Kidney (tissue), 14 donors: ENCODE measurements around the gene SIK3. TPM values are rescaled to one million over a fixed set of nuclear protein-coding genes. Genes with fewer than 3 reads are reported as not detected.

Experiments
- DNase-seq, 5 donors: peaks; one replicate each; pipeline ENCODE4 v3.0.0-alpha.2; 2013 to 2020
- FAIRE-seq: peaks from 2 replicates; lab custom pipeline; 2012; peaks lifted over from hg19 to GRCh38; lab: Jason Lieb, UNC
- H3K27ac ChIP-seq, 2 donors: one replicate each; pipeline ENCODE4 v1.7.0; 2013; ENCODE audit warnings: low read depth in 2 of 2, low read length in 2 of 2, inconsistent platforms in 1 of 2
- H3K27me3 ChIP-seq: one replicate; pipeline ENCODE4 v1.7.1; 2013; ENCODE audit warnings: low read length, inconsistent platforms; ENCODE audit not compliant: control insufficient read depth, insufficient read depth
- H3K36me3 ChIP-seq, 3 donors: one replicate each; pipeline versions ENCODE4 v1.7.0 to v1.7.1; 2013; ENCODE audit warnings: low read length in 3 of 3, control low read depth in 1 of 3, inconsistent platforms in 1 of 3; ENCODE audit not compliant: insufficient read depth in 3 of 3, control insufficient read depth in 2 of 3
- H3K4me1 ChIP-seq, 3 donors: one replicate each; pipeline versions ENCODE4 v1.7.0 to v1.7.1; 2013; ENCODE audit warnings: low read length in 3 of 3, inconsistent platforms in 1 of 3, low read depth in 1 of 3; ENCODE audit not compliant: control insufficient read depth in 2 of 3, insufficient read depth in 2 of 3
- H3K4me3 ChIP-seq, 3 donors: one replicate each; pipeline versions ENCODE4 v1.7.0 to v1.8.1; 2013; ENCODE audit warnings: low read length in 3 of 3, control low read depth in 1 of 3, inconsistent platforms in 1 of 3
- H3K9ac ChIP-seq, 3 donors: one replicate each; pipeline versions ENCODE4 v1.7.0 to v1.7.1; 2013; ENCODE audit warnings: low read length in 3 of 3, control low read depth in 1 of 3, inconsistent platforms in 1 of 3
- H3K9me3 ChIP-seq, 3 donors: one replicate each; pipeline versions ENCODE4 v1.7.0 to v1.7.1; 2013; ENCODE audit warnings: low read length in 3 of 3, control low read depth in 1 of 3, inconsistent platforms in 1 of 3; ENCODE audit not compliant: control insufficient read depth in 2 of 3, insufficient read depth in 1 of 3
- CTCF ChIP-seq: IDR thresholded peaks from 3 replicates; pipeline ENCODE4 v1.5.1; 2012; ENCODE audit warnings: mild to moderate bottlenecking, moderate library complexity, borderline replicate concordance; ENCODE audit not compliant: insufficient read depth; ENCODE audit errors: extremely low read depth
- intact Hi-C: fragments of 100-400 bp; cut with DNase I; formaldehyde crosslinking; loops from one replicate; pipeline ENCODE4 v1.11.1; 2022
- polyA plus RNA-seq: library from polyadenylated mRNA; stranded (reverse); fragments of 350-450 nt; fragmentation: Illumina TruSeq; extraction: RNeasy Lipid Tissue Mini Kit (QIAGEN cat#74804); gene quantifications from one replicate; pipeline ENCODE4 v1.2.3, GENCODE V29; 2014; ENCODE audit warnings: low read depth, low replicate concordance; ENCODE audit not compliant: insufficient read depth
- total RNA-seq: library from RNA; stranded (reverse); fragmentation: NEBNext Ultra II Directional; extraction: Animal tissue kit (Norgen Biotek cat#: 25700); gene quantifications from one replicate; pipeline ENCODE4 v1.2.1, GENCODE V29; 2021
- donor health status: control.
- donor health status: control.
- donor health status: control.
- donor health status: control.
- donor health status: control.
- donor health status: DM: yes; HTN: yes; CAD: no.
- donor health status: Normal renal cell carcinoma (clear cell type).

SIK3 gene
- total and polyA plus RNA-seq, 2 donors from 2014 or later: 12.3 to 50.7 TPM

- Histone ChIP-seq H3K4me1 (no peaks in the 10 kb centered on the region), H3K9me3 (no peaks in the 10 kb centered on the region), H3K27me3 (no peaks in the 10 kb centered on the region), H3K36me3 (peaks cover 6 to 66% (median 58%) of the 10 kb centered on the region in 3 donors), H3K9ac (no peak overlapping the region), H3K27ac (no peak overlapping the region), H3K4me3 (no peak overlapping the region)
- DNase-seq: no peak
- FAIRE-seq: no peak
- intact Hi-C loops: no loop called here
- no peak for TF ChIP-seq CTCF
Observed at GRCh38 chr11:116862185-116862584, 236.0 kb downstream of the SIK3 start.

GRCh38 chr11:116861539-116861938 is 236.7 kb downstream of the SIK3 start:
- FAIRE-seq (no peak), DNase-seq (no peak)
- Histone ChIP-seq H3K27ac (no peak overlapping the region), H3K9ac (no peak overlapping the region), H3K4me1 (no peaks in the 10 kb centered on the region), H3K4me3 (no peak overlapping the region), H3K9me3 (no peaks in the 10 kb centered on the region), H3K36me3 (peaks cover 6 to 67% (median 61%) of the 10 kb centered on the region in 3 donors), H3K27me3 (no peaks in the 10 kb centered on the region)
- TF ChIP-seq CTCF: no peak
- intact Hi-C loops: no loop called here

DNA sequence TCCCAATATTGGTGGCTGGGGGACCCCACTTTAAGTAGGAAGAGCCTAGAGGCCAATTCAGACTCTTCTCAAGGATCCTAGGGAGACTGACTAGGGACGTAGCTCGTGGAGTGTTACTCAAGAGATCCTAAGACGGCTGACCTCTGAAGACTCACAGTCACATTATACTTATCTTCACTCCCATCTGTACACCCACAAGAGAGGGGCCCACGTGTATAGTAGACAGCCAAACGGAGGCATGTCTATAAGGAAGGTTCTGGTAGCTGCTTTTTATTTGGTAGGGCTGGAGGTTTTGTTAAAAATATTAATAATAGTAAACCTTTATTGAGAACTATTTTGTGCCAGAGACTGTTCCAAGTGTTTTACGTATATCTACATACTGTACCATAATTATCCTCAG is 237.9 kb downstream of the SIK3 start:
- no peak for TF ChIP-seq CTCF
- Histone ChIP-seq H3K36me3 (peaks cover 6 to 68% (median 58%) of the 10 kb centered on the region in 3 donors), H3K9ac (no peak overlapping the region), H3K27me3 (no peaks in the 10 kb centered on the region), H3K4me3 (no peak overlapping the region), H3K27ac (no peak overlapping the region), H3K4me1 (no peaks in the 10 kb centered on the region), H3K9me3 (no peaks in the 10 kb centered on the region)
- DNase-seq: no peak
- FAIRE-seq: no peak
- intact Hi-C loops: no loop called here

GRCh38 chr11:116859175-116859574 is 239.1 kb downstream of the SIK3 start:
- no peak overlapping the region for H3K27ac ChIP-seq
- FAIRE-seq (no peak), DNase-seq (no peak)
- no peak overlapping the region for H3K9ac ChIP-seq
- H3K36me3 ChIP-seq: peaks cover 6 to 58% (median 54%) of the 10 kb centered on the region in 3 donors
- no peaks in the 10 kb centered on the region for H3K27me3 ChIP-seq
- no peaks in the 10 kb centered on the region for H3K4me1 ChIP-seq
- no peak overlapping the region for H3K4me3 ChIP-seq
- intact Hi-C loops: no loop called here
- H3K9me3 ChIP-seq: no peaks in the 10 kb centered on the region
- TF ChIP-seq CTCF: no peak
